NCI-H1417 treated with DMSO at 0.1 percent for 48 hours (cell line): Measurements from ENCODE around the gene HOXC10.

Source experiments
- DNase-seq: peaks from one replicate; lab custom pipeline; 2025; lab: John Stamatoyannopoulos, UW

Gene HOXC10

GRCh38 chr12:53977596-53978445, 7.1 kb upstream of the HOXC10 start:
- DNase-seq, result no peak

GRCh38 chr12:53978477-53979356, 6.2 kb upstream of the HOXC10 start:
- no peak for DNase-seq

GRCh38 chr12:53980104-53980801, 4.7 kb upstream of the HOXC10 start:
- DNase-seq, result no peak

GRCh38 chr12:53980802-53981496, 4.0 kb upstream of the HOXC10 start:
- no peak for DNase-seq

GRCh38 chr12:53981634-53982565, 3.0 kb upstream of the HOXC10 start:
- DNase-seq, result no peak

- DNase-seq, result no peak
Observed at GRCh38 chr12:53982648-53983567, 2.0 kb upstream of the HOXC10 start.

- DNase-seq, result no peak
Observed at GRCh38 chr12:53983568-53983949, 1.4 kb upstream of the HOXC10 start.

GRCh38 chr12:53983950-53984572, 885 bp upstream of the HOXC10 start:
- DNase-seq, result no peak

GRCh38 chr12:53985692-53985993, 697 bp downstream of the HOXC10 start:
- DNase-seq, result no peak

- DNase-seq, result no peak
Observed at GRCh38 chr12:53985994-53986685, 1.2 kb downstream of the HOXC10 start.

- no peak for DNase-seq
Observed at GRCh38 chr12:53986686-53987483, 1.9 kb downstream of the HOXC10 start.

- DNase-seq, result no peak
Observed at GRCh38 chr12:53987787-53988230, 2.9 kb downstream of the HOXC10 start.

- no peak for DNase-seq
Observed at GRCh38 chr12:53988541-53989226, 3.7 kb downstream of the HOXC10 start.

- DNase-seq, result no peak
Observed at GRCh38 chr12:53989227-53990113, 4.5 kb downstream of the HOXC10 start.

GRCh38 chr12:53990311-53991076, 5.5 kb downstream of the HOXC10 start:
- no peak for DNase-seq
